GM10248 (cell line): ENCODE measurements around the gene RASSF3.

Experiments used
- CTCF ChIA-PET: fragments of 300-600 bp; sonication (Branson Sonifier 250); formaldehyde crosslinking; extraction: SDS; loops from one replicate; lab custom pipeline; 2021; ENCODE audit warnings: antibody characterized with exemption; lab: Yijun Ruan, JAX
- POLR2A ChIA-PET: fragments of 350-650 bp; sonication (Branson Sonifier 250); formaldehyde crosslinking; extraction: SDS; loops from one replicate; lab custom pipeline; 2020; ENCODE audit warnings: antibody characterized with exemption; lab: Yijun Ruan, JAX
- DNase-seq: peaks from one replicate; pipeline ENCODE4 v3.0.0; 2012; ENCODE audit errors: extremely low spot score
- CTCF ChIP-seq: IDR thresholded peaks from 2 replicates; pipeline ENCODE4 v1.5.1; 2012; ENCODE audit warnings: mild to moderate bottlenecking, low read depth; ENCODE audit errors: extremely low read depth, missing control alignments, control extremely low read depth

Gene RASSF3

GRCh38 chr12:64568298-64568697 is 42.0 kb upstream of the RASSF3 start:
- TF ChIP-seq CTCF = no peak
- no peak for DNase-seq
- CTCF ChIA-PET = interaction anchor here (1.1 to 1.2 kb wide), 2 partner anchors 19 kb away, joined by 3 to 6 read pairs; no protein-coding TSS in a partner anchor
- POLR2A ChIA-PET = no interaction called here

DNA sequence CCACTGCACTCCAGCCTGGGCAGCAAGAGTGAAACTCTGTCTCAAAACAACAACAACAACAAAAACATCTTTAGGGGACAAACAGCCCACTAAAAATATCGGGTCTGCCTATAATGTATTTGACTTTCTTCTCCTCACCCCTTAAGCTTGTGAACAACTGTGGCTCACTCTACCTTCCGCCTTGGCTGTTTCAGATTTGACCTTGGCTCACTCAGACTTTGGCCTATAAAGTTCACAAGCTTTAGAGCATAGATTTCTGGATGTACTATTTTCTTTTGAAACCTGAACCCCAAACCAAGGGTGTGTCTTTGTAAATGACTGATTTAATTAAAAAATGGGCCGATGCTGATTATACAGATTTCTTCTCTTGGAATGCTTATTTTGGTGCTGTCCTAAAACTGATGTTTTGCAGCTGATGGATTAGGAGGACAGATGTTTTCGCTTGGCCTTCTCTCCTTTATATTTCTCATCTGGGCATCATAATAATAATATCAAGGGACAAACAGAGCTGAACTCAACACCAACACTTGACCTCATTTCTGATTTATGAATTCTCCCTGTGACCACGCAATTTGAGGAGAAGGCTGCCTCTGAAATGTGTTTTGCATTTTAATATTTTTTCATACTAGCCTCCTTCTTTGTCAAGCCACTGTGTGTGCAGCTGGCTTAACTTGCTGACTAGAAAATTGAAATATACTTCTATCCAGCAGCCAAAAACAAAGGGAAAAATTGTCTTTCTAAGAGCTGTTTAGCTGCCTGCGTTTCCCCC is 40.2 kb upstream of the RASSF3 start:
- DNase-seq = no peak
- POLR2A ChIA-PET = interaction anchor here (0.5 kb wide), 1 partner anchor 36 kb away, joined by 8 read pairs; no protein-coding TSS in a partner anchor
- CTCF ChIA-PET = interaction anchor here (0.9 to 2.4 kb wide), 8 partner anchors 9 to 136 kb away, joined by 3 to 11 read pairs (median 3); no protein-coding TSS in a partner anchor
- TF ChIP-seq CTCF = no peak

- ChIA-PET CTCF (interaction anchor here (1.2 to 2.7 kb wide), 5 partner anchors 8 to 135 kb away, joined by 3 to 11 read pairs (median 5); no protein-coding TSS in a partner anchor), POLR2A (interaction anchor here (0.6 kb wide), 1 partner anchor 214 kb away, joined by 3 read pairs; no protein-coding TSS in a partner anchor)
- no peak for DNase-seq
- no peak for TF ChIP-seq CTCF
These were observed 38.9 kb upstream of the RASSF3 start for GRCh38 chr12:64571411-64571810.

- DNase-seq = no peak
- TF ChIP-seq CTCF = no peak
- POLR2A ChIA-PET = no interaction called here
- CTCF ChIA-PET = interaction anchor here (1.4 to 2.7 kb wide), 4 partner anchors 9 to 23 kb away, joined by 3 to 11 read pairs (median 8); no protein-coding TSS in a partner anchor
These were observed 38.1 kb upstream of the RASSF3 start for GRCh38 chr12:64572241-64572640.

DNA sequence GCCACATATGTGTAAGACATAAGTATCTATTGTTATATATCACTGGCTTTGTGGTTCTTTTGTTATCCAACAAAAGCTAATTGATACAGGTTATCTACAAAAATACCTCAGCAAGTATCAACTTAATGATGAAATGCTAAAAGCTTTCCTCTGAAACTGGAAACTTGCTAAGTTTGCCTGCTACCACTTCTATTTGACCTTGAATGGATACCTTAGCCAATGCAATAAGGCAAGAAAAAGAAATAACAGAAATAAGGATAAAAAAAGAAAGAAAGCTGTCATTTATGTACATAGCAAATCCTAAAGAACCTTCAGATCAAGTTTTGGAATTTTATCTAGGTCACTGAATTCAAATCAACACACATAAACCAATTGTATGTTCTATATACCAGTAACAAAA is 35.5 kb upstream of the RASSF3 start:
- DNase-seq = no peak
- CTCF ChIA-PET = interaction anchor here (1.0 to 1.4 kb wide), 3 partner anchors 9 to 31 kb away, joined by 3 to 7 read pairs (median 6); no protein-coding TSS in a partner anchor
- POLR2A ChIA-PET = no interaction called here
- no peak for TF ChIP-seq CTCF

DNA sequence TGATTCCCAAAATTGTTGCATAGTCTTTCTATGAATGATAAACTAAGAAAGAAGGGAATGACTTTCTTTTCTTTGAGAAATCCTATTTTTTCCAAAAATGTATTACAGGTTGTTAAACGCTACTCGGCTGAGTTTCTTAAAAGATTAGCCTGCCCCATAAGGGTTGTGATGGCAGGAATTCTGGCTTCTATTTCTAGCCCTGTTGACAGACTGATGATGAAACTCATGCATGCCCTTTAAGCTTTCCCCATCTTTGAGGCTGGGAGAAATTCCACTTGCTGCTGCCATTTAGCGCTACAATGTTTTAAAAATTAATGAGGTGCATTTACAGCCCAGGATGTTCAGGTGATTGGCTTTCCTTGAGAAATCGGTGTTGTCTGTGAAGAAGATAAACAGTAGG is 33.2 kb upstream of the RASSF3 start:
- DNase-seq = no peak
- TF ChIP-seq CTCF = no peak
- POLR2A ChIA-PET = no interaction called here
- CTCF ChIA-PET = no interaction called here
